HepG2 (cell line): ENCODE results near the gene CEP89.

ENCODE experiments used
- GABPA ChIP-seq, 2 experiments: IDR thresholded peaks; 2 replicates each; pipeline ENCODE4 v1.6.1; 2011 to 2016; ENCODE audit warnings: low read depth in 2 of 2, low read length in 1 of 2, missing biosample characterization in 1 of 2, missing genetic modification characterization in 1 of 2
- HNF4A ChIP-seq: sonication (generic); formaldehyde crosslinking; IDR thresholded peaks from 2 replicates; pipeline ENCODE4 v1.4.0; 2020; ENCODE audit warnings: missing genetic modification reagents
- JUND ChIP-seq: sonication (generic); formaldehyde crosslinking; IDR thresholded peaks from 2 replicates; pipeline ENCODE4 v1.8.0; 2022; ENCODE audit warnings: mild to moderate bottlenecking, missing genetic modification reagents
- MLLT10 ChIP-seq: sonication (generic); formaldehyde crosslinking; IDR thresholded peaks from 2 replicates; pipeline ENCODE4 v1.4.0; 2020; ENCODE audit warnings: missing genetic modification reagents
- RAD21 ChIP-seq: fragments of 450-650 bp; formaldehyde crosslinking; IDR thresholded peaks from 2 replicates; pipeline ENCODE4 v1.5.0; 2020; ENCODE audit warnings: mild to moderate bottlenecking
- REPIN1 ChIP-seq: sonication (generic); formaldehyde crosslinking; IDR thresholded peaks from 2 replicates; pipeline ENCODE4 v1.8.0; 2022; ENCODE audit warnings: missing genetic modification reagents, low read depth, mild to moderate bottlenecking, borderline replicate concordance
- TERF1 ChIP-seq: sonication (generic); formaldehyde crosslinking; IDR thresholded peaks from 2 replicates; pipeline ENCODE4 v1.8.0; 2022; ENCODE audit warnings: mild to moderate bottlenecking, missing genetic modification reagents, moderate library complexity
- ZFP41 ChIP-seq: sonication (generic); formaldehyde crosslinking; IDR thresholded peaks from 2 replicates; pipeline ENCODE4 v1.4.0; 2020; ENCODE audit warnings: mild to moderate bottlenecking, missing genetic modification reagents, borderline replicate concordance
- ZXDC ChIP-seq: sonication (generic); formaldehyde crosslinking; IDR thresholded peaks from 2 replicates; pipeline ENCODE4 v1.5.0; 2020; ENCODE audit warnings: mild to moderate bottlenecking, missing genetic modification reagents

GRCh38 chr19:32988724-32989123 is 17.0 kb upstream of the CEP89 start:
- TF ChIP-seq JUND (CRISPR knock-in tag): no peak
- no peak for TF ChIP-seq RAD21 (CRISPR knock-in tag)
- no peak for TF ChIP-seq MLLT10 (CRISPR knock-in tag)
- TF ChIP-seq HNF4A (CRISPR knock-in tag): no peak
- TF ChIP-seq GABPA (IDR thresholded peaks at IDR 0.05; ENCODE audit: low read depth, low read length): no peak
- TF ChIP-seq GABPA (CRISPR knock-in tag; IDR thresholded peaks at IDR 0.05; ENCODE audit: low read depth): no peak
- no peak for TF ChIP-seq REPIN1 (CRISPR knock-in tag)
- no peak for TF ChIP-seq TERF1
- TF ChIP-seq ZXDC (CRISPR knock-in tag): no peak
- no peak for TF ChIP-seq ZFP41 (CRISPR knock-in tag)
